ENCODE data around the gene ZFP30.
"Not testable (repeated sequence)": the region's sequence is repeated elsewhere in the genome, so short reads cannot be mapped to it uniquely, and the experiment has no call there.

ZFP30 gene

GRCh38 chr19:37655301-37655688, at the start of gene ZFP30:
ZFP30 (minus strand) TSS chr19:37655465; CDS start chr19:37647822, 7,643 bp downstream.
- DNase-seq, result peak; percentile 83

DNA sequence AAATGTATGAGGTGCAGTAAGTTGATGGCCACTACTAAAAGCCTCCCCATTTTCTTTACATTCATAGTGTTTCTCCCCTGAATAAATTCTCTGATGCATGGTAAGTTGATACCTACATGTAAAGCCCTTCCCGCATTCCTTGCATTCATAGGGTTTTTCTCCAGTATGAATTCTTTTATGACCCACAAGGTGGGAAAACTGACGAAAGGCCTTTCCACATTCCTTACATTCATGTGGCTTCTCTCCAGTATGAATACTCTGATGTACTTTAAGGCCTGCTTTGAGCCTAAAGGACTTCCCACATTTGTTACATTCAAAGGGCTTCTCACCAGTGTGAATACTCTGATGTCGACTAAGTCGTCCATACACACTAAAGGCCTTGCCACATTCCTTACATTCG, 43.8 kb upstream of the ZFP30 start:
- no peak for DNase-seq

- no peak for DNase-seq
Observed at GRCh38 chr19:37698216-37698615, 43.0 kb upstream of the ZFP30 start.

DNA sequence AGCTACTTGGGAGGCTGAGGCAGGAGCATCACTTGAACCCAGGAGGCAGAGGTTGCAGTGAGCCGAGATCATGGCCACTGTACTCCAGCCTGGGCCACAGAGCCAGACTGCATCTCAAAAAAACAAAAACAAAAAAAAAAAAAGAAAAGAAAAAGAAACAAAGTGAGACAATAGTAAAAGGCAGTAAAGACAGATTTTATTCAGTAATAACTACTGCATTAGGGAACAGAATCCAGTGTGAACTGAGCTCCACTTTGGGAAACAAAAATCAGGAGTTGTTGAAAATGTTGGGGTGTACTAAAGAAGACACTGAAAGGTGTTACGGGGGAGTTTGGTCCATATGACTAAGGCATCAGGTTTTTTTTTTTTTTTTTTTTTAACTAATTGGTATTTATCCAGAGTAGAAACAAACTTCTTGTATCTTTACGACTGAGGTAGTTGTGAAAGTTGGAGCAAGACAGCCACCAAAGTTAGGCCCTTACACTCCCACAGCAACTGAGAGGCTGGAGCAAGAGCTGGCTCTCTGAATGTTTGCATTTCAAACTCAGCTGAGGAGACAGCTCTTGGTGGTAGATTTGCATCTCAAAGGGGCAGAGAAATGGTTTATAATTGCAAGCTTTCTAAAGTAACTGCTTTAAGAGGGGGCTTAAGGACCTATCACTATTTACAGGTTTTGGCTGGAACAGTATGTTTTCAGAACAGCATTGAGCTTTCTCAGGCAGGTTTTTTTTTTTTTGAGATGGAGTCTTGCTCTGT, 40.1 kb upstream of the ZFP30 start:
- DNase-seq, result no peak

DNA sequence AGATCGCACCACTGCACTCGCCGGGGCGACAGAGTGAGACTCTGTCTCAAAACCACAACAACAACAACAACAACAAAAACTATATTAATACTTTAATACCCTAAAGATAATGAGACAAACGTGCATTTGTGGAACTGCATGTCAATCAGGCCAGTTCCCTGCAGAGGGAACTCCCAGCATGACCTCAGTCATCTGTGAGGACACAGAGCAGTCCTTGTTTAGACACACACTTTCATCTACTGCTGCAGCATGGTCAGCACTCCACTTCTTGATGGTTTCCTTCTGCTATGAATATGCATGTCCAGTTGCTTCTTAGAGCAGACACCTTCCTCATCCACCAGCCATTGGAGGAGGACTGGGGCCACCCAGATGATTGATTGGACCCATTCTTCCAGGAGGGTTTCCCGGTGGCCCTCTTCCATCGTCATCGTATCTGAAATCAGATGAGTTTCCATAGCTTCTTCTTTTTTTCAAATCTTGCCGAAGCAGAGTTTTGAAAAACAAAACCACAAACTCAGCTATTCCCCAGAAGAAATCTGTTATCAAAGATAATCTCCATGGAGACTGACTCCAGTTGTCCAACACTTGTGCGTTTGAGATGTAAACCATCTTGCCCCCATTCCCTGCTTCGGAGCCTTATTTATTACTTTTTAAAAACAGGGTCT, 37.8 kb upstream of the ZFP30 start:
- DNase-seq, result no peak

GRCh38 chr19:37691881-37692504, 36.7 kb upstream of the ZFP30 start:
- no peak for DNase-seq

DNA sequence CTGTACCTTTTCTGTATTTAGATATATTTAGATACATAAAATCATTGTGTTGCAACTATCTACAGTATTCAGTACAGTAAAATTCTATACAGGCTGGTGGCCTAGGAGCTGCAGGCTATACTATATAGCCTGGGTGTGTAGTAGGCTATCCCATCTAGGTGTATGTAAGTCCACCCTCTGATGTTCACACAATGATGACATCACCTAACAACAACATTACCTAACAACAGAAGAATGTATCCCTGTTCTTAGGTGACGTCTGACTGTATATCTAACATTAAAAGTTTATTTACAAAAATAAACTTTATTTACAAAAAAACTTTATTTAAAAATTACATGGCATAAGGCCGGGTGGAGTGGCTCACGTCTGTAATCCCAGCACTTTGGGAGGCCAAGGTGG, 28.3 kb upstream of the ZFP30 start:
- DNase-seq, result no peak

DNA sequence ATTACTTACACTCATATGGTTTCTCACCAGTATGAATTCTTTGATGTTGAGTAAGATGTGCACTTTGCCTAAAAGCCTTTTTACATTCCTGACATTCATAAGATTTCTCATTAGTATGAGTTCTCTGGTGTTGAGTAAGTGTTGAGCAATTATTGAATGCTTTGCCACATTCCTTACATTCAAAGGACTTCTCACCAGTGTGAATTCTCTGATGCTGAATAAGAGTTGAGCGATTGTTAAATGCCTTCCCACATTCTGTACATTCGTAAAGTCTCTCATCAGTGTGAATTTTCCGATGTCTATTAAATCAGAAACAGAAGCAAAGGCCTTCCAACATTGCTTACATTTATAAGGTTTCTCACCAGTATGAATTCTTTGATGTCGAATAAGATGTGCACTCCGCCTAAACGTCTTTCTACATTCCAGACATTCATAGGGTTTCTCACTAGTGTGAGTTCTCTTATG, 14.2 kb upstream of the ZFP30 start:
- no peak for DNase-seq

DNA sequence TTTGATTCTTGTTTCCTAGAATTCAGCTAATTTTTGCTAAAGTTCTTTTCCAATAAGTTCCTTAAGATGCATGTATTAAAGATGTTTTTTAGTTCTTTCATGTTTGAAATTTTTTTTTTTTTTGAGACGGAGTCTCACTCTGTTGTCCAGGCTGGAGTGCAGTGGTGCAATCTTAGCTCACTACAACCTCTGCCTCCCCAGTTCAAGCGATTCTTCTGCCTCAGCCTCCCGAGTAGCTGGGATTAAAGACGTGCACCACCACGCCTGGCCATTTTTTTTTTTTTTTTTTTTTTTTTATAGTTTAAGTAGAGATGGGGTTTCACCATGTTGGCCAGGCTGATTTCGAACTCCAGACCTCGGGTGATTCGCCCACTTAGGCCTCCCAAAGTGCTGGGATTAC, 1.9 kb upstream of the ZFP30 start:
- not testable (repeated sequence) for DNase-seq

DNA sequence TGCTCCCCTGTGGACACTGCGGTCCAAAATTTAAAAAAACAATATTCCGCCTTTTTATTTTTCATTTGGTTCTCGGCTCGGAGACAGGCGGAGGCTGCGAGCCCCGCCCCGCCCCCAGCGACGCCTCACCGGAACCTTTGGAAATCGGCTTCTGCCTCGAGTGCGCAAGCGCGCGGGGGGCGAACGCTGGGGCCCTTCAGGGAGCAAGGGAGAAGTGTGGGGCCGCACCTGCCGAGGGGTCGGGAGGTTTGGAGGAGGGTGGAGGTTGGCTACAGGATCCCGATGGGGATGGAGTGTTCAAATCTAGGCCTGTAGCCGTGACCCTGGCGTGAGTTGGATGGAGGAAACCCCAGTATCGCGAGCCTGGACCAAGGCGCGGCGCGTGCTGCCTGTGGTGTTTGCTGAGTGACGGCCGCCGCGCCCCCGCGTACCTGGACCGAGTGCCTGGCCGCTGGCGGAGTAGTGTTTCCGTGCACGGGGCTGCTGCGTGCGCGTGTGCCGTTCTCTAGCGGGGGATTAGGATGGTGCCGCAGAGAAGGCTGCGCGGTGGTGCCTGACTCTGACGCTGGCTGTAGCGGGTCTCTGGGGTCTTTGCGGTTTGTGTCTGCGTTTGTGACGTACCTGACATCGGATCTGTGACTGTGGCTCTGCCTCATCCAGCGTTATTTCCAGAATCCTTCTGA, 565 bp upstream of the ZFP30 start:
- DNase-seq, result peak; percentile 94

DNA sequence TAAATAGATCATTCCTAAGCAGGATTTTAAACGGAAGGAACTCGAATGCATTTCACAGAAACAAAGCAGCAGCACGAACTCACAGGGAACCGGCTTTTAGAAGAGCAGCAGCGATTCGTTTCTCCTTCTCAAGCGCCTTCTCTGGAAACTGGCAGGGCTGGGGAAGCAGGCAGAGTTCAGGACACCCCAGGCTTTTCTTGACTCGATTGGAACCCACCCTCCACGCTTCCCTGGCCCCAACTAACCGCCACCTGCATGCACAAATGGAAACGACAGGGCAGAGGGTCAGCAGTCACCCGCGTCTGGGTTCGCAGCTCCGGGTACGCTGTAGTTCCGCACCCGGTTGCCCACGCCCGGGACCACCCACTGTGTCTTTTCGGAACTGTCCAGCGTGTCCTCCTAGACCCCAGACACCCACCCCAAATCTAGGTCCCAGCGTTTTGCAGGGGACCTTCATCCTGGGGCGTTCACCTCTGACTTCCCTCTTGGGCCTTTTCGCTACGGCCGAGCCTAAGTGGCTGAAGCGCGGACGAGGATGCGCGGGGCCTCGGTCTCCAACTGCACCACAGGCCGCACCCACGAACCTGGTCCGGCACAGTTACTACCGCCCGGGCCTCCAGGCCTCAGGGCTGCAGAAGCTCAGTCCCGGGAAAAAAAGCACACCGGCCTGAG, 500 bp downstream of the ZFP30 start:
- DNase-seq, result peak; percentile 73

DNA sequence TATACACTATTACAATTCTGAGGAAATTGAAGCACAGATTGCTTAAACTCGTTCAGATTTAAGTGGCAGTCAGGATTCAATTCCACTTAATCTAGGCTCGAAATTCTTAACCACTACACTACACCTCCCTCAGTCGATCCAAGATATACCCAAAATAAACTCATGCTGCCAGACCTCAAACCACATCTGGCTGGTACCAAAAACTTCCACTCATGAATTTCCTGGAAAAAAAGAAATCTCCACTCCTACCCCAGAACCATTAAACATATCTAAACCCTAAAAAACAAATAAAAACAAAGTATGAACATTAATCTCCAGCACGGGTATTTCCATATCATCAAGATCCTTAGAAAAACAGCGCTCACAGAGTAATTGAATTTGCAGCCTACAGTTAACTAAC, 1.1 kb downstream of the ZFP30 start:
- DNase-seq, result no peak

DNA sequence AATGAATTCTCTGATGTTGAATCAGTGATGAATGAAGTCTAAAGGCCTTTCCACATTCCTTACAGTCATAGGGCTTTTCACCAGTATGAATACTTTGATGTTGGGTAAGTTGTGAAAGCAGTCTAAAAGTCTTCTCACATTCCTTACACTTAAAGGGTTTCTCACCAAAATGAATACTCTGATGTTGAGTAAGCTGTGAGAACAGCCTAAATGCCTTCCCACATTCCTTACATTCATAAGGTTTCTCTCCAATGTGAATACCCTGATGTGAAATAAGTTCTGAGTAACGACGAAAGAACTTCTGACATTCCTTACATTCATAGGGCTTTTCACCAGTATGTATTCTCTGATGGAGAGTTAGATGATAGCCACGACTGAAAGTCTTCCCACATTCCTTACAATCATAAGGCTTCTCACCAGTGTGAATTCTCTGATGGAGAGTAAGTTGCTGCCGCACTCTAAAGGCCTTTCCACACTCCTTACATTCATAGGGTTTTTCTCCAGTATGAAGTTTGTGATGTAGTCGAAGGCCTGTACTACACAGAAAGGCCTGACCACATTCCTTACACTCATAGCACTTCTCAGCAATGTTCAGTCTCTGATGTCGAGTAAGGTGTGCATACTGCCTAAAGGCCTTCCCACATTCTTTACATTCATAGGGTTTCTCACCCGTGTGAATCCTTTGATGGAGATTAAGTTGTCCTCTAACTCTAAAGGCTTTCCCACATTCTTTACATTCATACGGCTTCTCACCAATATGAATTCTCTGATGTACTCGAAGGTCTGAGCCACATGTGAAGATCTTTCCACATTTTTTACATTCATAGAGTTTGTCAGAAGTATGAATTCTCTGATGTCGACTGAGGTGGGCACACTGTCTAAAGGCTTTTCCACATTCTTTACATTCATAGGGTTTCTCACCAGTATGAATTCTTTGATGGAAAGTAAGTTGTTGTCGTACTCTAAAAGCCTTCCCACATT, 19.9 kb downstream of the ZFP30 start:
- DNase-seq, result no peak

DNA sequence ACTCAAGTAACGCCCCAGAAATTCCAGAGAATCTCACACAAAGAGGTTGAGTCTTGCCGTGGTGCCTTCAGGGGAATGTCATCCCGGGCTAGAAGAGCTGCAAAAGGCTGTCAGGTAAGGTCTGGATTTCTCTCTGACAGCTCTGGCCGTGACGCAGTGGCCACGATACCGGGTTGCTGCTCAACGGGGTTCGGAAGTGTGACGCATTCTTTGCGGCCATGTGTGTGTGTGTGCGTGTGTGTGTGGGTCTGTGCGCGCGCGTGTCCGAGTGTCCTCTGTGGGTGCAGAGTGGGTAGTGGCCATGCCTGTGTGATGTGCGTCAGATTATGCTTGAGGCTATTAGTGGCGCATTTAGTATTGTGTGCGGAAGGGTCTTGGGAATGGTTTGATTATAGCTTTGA, 60.3 kb downstream of the ZFP30 start:
- DNase-seq, result peak; percentile 68

DNA sequence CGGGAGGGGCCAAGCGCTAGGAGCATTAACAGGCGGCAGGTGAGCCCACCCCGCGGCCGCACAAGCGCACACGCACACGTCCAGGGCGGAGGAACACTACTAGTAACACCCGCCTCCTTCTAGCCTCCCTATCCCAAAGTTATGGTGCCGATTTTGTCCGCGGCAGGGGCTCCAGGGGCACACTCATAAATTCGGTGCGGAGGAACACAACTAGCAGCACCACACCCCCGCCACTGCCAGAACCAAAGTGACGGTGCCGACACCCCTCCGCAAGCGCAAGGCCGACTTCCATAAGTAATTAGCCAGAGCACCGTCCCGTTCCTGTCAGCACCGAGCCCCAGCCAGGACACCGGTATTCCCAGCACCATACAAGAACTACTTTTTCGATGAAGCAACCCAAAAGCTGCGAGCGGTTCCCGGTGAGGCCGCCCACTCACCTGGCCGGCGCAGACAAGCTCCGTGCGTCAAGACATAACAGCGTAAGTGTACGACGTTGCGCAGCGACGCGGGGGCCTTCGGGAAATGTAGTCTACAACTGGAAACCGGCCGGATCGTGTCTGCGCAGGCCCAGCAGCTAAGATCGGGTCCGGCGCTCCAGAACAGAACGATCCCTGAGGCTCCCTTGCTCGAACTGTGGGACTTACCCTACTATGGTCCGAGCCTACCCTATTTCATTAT, 60.8 kb downstream of the ZFP30 start, which contains the start of the genes ZNF540 and ZNF571:
Gene ZNF540, plus strand, starts transcription at position 573 of the 678 bp plus-strand sequence. CDS start 3,572 bp downstream, outside the sequence.
Gene ZNF571, minus strand, starts transcription at position 489 of the 678 bp plus-strand sequence. CDS start 8,116 bp downstream, outside the sequence.
- DNase-seq, result peak; percentile 94

DNA sequence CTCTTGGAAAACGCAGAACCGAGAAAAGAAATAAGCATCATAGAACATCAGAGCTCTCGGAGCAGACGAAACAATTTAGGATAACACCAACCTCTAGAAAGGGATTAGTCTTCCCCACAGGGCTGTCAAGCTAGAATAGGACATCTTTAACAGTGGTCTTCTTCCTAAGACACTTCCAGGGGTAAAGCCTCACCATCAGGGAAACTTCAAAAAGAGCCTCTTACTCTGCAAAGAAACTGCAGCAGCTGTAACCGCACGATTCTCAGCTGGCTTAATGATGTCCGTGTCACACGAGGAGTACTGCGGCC, 61.3 kb downstream of the ZFP30 start:
- DNase-seq, result no peak

GRCh38 chr19:37583340-37583739, 71.9 kb downstream of the ZFP30 start:
- no peak for DNase-seq

GRCh38 chr19:37572203-37572602, 83.1 kb downstream of the ZFP30 start:
- no peak for DNase-seq

- no peak for DNase-seq
Observed at GRCh38 chr19:37565370-37565669, 89.9 kb downstream of the ZFP30 start.

- DNase-seq, result no peak
Observed at GRCh38 chr19:37564624-37565369, 90.5 kb downstream of the ZFP30 start.
